Heart right ventricle (tissue), 16 donors: ENCODE data around the gene SLC2A1. TPM values are rescaled to one million over a fixed set of nuclear protein-coding genes. Genes with fewer than 3 reads are reported as not detected.

Experiments used
- ATAC-seq, 8 donors: fragments of 200-7000 bp; cut with Tn5 transposase; one replicate each; pipeline ENCODE4 v1.9.1; 2020; ENCODE audit warnings: mild to moderate bottlenecking in 8 of 8, moderate library complexity in 8 of 8, moderate number of reproducible peaks in 1 of 8
- DNase-seq, 2 donors: peaks; one replicate each; pipeline ENCODE4 v3.0.0-alpha.2; 2020
- H3K27ac ChIP-seq, 10 donors: fragments of 200-600 bp; sonication (generic) in 2 of 10; one replicate each; pipeline versions ENCODE4 v1.5.0 to v1.8.0; 2020 to 2022; ENCODE audit warnings: mild to moderate bottlenecking in 3 of 10
- H3K27me3 ChIP-seq, 7 donors: fragments of 200-600 bp; one replicate each; pipeline ENCODE4 v1.8.0; 2021 to 2022; ENCODE audit warnings: mild to moderate bottlenecking in 2 of 7
- H3K36me3 ChIP-seq, 9 donors: fragments of 200-600 bp; sonication (generic) in 1 of 9; one replicate each; pipeline versions ENCODE4 v1.5.0 to v1.8.0; 2020 to 2022; ENCODE audit warnings: mild to moderate bottlenecking in 2 of 9
- H3K4me1 ChIP-seq, 9 donors: fragments of 200-600 bp; sonication (generic) in 1 of 9; one replicate each; pipeline versions ENCODE4 v1.5.0 to v1.8.0; 2020 to 2022; ENCODE audit warnings: mild to moderate bottlenecking in 4 of 9
- H3K4me3 ChIP-seq, 10 donors: fragments of 200-600 bp; sonication (generic) in 2 of 10; one replicate each; pipeline versions ENCODE4 v1.5.0 to v1.8.0; 2020 to 2022; ENCODE audit warnings: mild to moderate bottlenecking in 7 of 10, moderate library complexity in 2 of 10
- H3K9me3 ChIP-seq, 11 donors: fragments of 200-600 bp in 10 of 11; sonication (generic) in 2 of 11; one replicate each; pipeline versions ENCODE4 v1.5.0 to v1.8.0; 2013 to 2022; ENCODE audit warnings: mild to moderate bottlenecking in 2 of 11, control low read depth in 1 of 11, moderate library complexity in 1 of 11
- CTCF ChIP-seq, 9 donors: fragments of 200-600 bp; sonication (generic) in 2 of 9; IDR thresholded peaks; one replicate each; pipeline versions ENCODE4 v1.5.0 to v1.8.0; 2021 to 2022; ENCODE audit warnings: antibody characterized with exemption in 9 of 9, mild to moderate bottlenecking in 5 of 9, moderate library complexity in 1 of 9
- WGBS, 2 donors: extraction: QIAGEN DNeasy Blood & Tissue Kit; methylation state at CpG; one replicate each; pipeline ENCODE4 v1.1.7; 2013; ENCODE audit warnings: inconsistent platforms in 1 of 2; 5-methylcytosine and 5-hydroxymethylcytosine counted together
- intact Hi-C, 10 donors: fragments of 100-400 bp; cut with DNase I; formaldehyde crosslinking; loops; one replicate each; pipeline versions ENCODE4 v1.11.1 to v1.14.2; 2022
- polyA plus RNA-seq, 2 donors: library from polyadenylated mRNA; stranded (reverse); fragments of 200-250 nt; gene quantifications; one replicate each; pipeline ENCODE4 v1.2.3, GENCODE V29; 2013
- total RNA-seq, 10 donors: library from RNA; stranded (reverse); fragmentation: NEBNext Ultra II Directional in 3 of 10; extraction: Animal tissue kit (Norgen Biotek cat#: 25700) in 3 of 10; gene quantifications; one replicate each; pipeline versions ENCODE4 v1.2.1 to v1.2.4, GENCODE V29; 2021 to 2023
- donor health status: Arrhythmogenic right ventricular cardiomyopathy.
- donor health status: ischemic (EF 13 %, LVEDD 7.1; RV severe dilation, severe dysfunction).
- donor health status: healthy with polysubstance abuse.
- donor health status: DM: no; HTN: yes; CAD: no.
- donor health status: DM: no; HTN: no; CAD: no.
- donor health status: ischemic (EF 25% LVEDD 6.9; RV normal size, moderate dysfunction).
- donor health status: ischemic (EF 25% LVEDD 5.7; RV mildly dilated, moderate dysfunction).
- donor health status: healthy.
- donor health status: DM: yes; HTN: yes; CAD: no.
- donor health status: Ischemic cardiomyopathy.
- donor health status: ischemic (EF 35%, LVEDD 5.7; RV mildly dilated, moderate dysfunction).
- donor health status: nonischemic (EF 11% LVEDD 7.7; RV severe dilation, severe dysfunction).
- donor health status: DM: yes; HTN: yes; CAD: no.
- donor health status: PGD.
- donor health status: ischemic (EF 29% LVEDD 5.4; RV normal size, mild dysfunction).
- donor health status: nonischemic (EF 23%, LVEDD 6.1; RV moderate dilation, normal function).

Gene SLC2A1
- total and polyA plus RNA-seq, 12 donors: 6.7 to 98.7 (median 28.9) TPM

- H3K9me3 ChIP-seq: no peaks in the 10 kb centered on the region
- intact Hi-C loops: no loop called here
- H3K4me3 ChIP-seq: no peak overlapping the region
- no peak for TF ChIP-seq CTCF (IDR thresholded peaks at IDR 0.05)
- peak overlapping the region in 1 of 10 donors; percentile 92 for H3K27ac ChIP-seq
- peaks cover 0 to 30% (median 0%) of the 10 kb centered on the region in 9 donors for H3K36me3 ChIP-seq
- H3K4me1 ChIP-seq: peaks cover 0 to 88% (median 40%) of the 10 kb centered on the region in 9 donors
- no peaks in the 10 kb centered on the region for H3K27me3 ChIP-seq
- DNase-seq (no peak), ATAC-seq (no peak)
- 89% methylated on average over 9 of the region's 9 CpGs for WGBS, 2 donors
Measured at GRCh38 chr1:42933610-42934491, 24.8 kb downstream of the SLC2A1 start.

- 90 to 91% methylated on average over 5 of the region's 5 CpGs for WGBS, 2 donors
- H3K27ac ChIP-seq: peak overlapping the region in 1 of 10 donors; percentile 92
- no peaks in the 10 kb centered on the region for H3K27me3 ChIP-seq
- no peak overlapping the region for H3K4me3 ChIP-seq
- TF ChIP-seq CTCF (IDR thresholded peaks at IDR 0.05): no peak
- no peaks in the 10 kb centered on the region for H3K9me3 ChIP-seq
- DNase-seq: no peak
- peaks cover 0 to 81% (median 33%) of the 10 kb centered on the region in 9 donors for H3K4me1 ChIP-seq
- intact Hi-C loops: no loop called here
- no peak for ATAC-seq
- peaks cover 0 to 31% (median 0%) of the 10 kb centered on the region in 9 donors for H3K36me3 ChIP-seq
Measured at GRCh38 chr1:42933060-42933586, 25.5 kb downstream of the SLC2A1 start.

- H3K36me3 ChIP-seq: peaks cover 0 to 33% (median 0%) of the 10 kb centered on the region in 9 donors
- no peak for DNase-seq
- no peaks in the 10 kb centered on the region for H3K27me3 ChIP-seq
- ATAC-seq: no peak
- no peaks in the 10 kb centered on the region for H3K9me3 ChIP-seq
- H3K4me3 ChIP-seq: no peak overlapping the region
- intact Hi-C loops: no loop called here
- peak overlapping the region in 5 of 10 donors; percentile 22 to 92 (median 65) for H3K27ac ChIP-seq
- TF ChIP-seq CTCF (IDR thresholded peaks at IDR 0.05): no peak
- H3K4me1 ChIP-seq: peaks cover 0 to 74% (median 32%) of the 10 kb centered on the region in 9 donors
- WGBS, 2 donors: 85 to 87% methylated on average over 5 of the region's 5 CpGs
Measured at GRCh38 chr1:42932442-42932941, 26.2 kb downstream of the SLC2A1 start.

GRCh38 chr1:42931911-42932422, 26.7 kb downstream of the SLC2A1 start:
- H3K4me3 ChIP-seq: no peak overlapping the region
- H3K27me3 ChIP-seq: no peaks in the 10 kb centered on the region
- intact Hi-C loops: no loop called here
- H3K27ac ChIP-seq: peak overlapping the region in 7 of 10 donors; percentile 22 to 92 (median 51)
- 45 to 52% methylated on average over 11 of the region's 11 CpGs for WGBS, 2 donors
- no peak for TF ChIP-seq CTCF (IDR thresholded peaks at IDR 0.05)
- no peaks in the 10 kb centered on the region for H3K9me3 ChIP-seq
- H3K36me3 ChIP-seq: peaks cover 0 to 39% (median under 1%) of the 10 kb centered on the region in 9 donors
- peak in 1 of 2 donors; percentile 59 for DNase-seq
- H3K4me1 ChIP-seq: peaks cover 0 to 69% (median 29%) of the 10 kb centered on the region in 9 donors
- peak; percentile 50 to 68 (median 54) for ATAC-seq
